ENCODE measurements around the gene ADM2. TPM values are rescaled to one million over a fixed set of nuclear protein-coding genes. Genes with fewer than 3 reads are reported as not detected.

ADM2 gene
- polyA plus RNA-seq, 1 of the 3 experiments (the other 2 are of a cell fraction), result 0.61 TPM

- 100% methylated on average over 4 of the region's 8 CpGs for WGBS (ENCODE audit: low lambda C conversion rate)
- Histone ChIP-seq H3K79me2 (ENCODE audit: insufficient read depth) (no peaks in the 10 kb centered on the region), H3F3A (replicated peaks; ENCODE audit: insufficient read depth) (no peaks in the 10 kb centered on the region), H2AFZ (ENCODE audit: low read depth) (no peak overlapping the region), H3K36me3 (replicated peaks in 1 of 2; ENCODE audit: control insufficient read depth in 1 of 2, insufficient read depth in 2 of 2, low read length in 1 of 2) (no peaks in the 10 kb centered on the region), H3K4me1 (ENCODE audit: control insufficient read depth in 1 of 2, insufficient read depth in 2 of 2, low read depth in 1 of 2, low read length in 1 of 2) (peaks cover 0 to 2% of the 10 kb centered on the region in 2 experiments; a peak in 1 of 4 replicates), H3K9me3 (no peaks in the 10 kb centered on the region), H3K9ac (no peak overlapping the region), H3K4me2 (no peak overlapping the region), H3K27me3 (ENCODE audit: insufficient read depth) (peaks cover 10% of the 10 kb centered on the region; the same call in 1 of the 2 replicates), H3K4me3 (ENCODE audit: low read depth in 2 of 2, low read length in 1 of 2) (no peak overlapping the region), H3K9me2 (no peaks in the 10 kb centered on the region), H3K27ac (ENCODE audit: low read depth in 2 of 2, low read length in 1 of 2) (no peak overlapping the region), H4K20me1 (ENCODE audit: insufficient read depth) (no peaks in the 10 kb centered on the region)
- DNase-seq, result no peak
- ChIA-PET POLR2A (no interaction called here), CTCF (interaction anchor here (3.2 kb wide), 1 partner anchor 14 kb away, joined by 12 read pairs; no protein-coding TSS in a partner anchor)
- TF ChIP-seq CHD2 (IDR thresholded peaks at IDR 0.05; ENCODE audit: low read length, partially characterized antibody) (no peak), POLR2AphosphoS5 (IDR thresholded peaks at IDR 0.05; ENCODE audit: low read depth, low read length) (no peak), RFX5 (IDR thresholded peaks at IDR 0.05; ENCODE audit: low read length) (no peak), RXRA (IDR thresholded peaks at IDR 0.05; ENCODE audit: borderline replicate concordance, low read depth) (no peak), EP300 (IDR thresholded peaks at IDR 0.05; ENCODE audit: borderline replicate concordance in 1 of 2, low read depth in 1 of 2, low read length in 1 of 2) (no peak), SIN3A (IDR thresholded peaks at IDR 0.05; ENCODE audit: borderline replicate concordance, low read depth, low read length) (no peak), ELF1 (IDR thresholded peaks at IDR 0.05) (no peak), RAD21 (IDR thresholded peaks at IDR 0.05; ENCODE audit: low read length) (no peak), IRF3 (IDR thresholded peaks at IDR 0.05; ENCODE audit: low read depth, low read length) (no peak), NRF1 (IDR thresholded peaks at IDR 0.05; ENCODE audit: low read depth, low read length) (no peak), REST (IDR thresholded peaks at IDR 0.05; ENCODE audit: low read depth, low read length) (no peak), RCOR1 (IDR thresholded peaks at IDR 0.05; ENCODE audit: low read length) (no peak), YY1 (IDR thresholded peaks at IDR 0.05; ENCODE audit: low read depth) (no peak)
Observed at GRCh38 chr22:50483556-50483955, 2.2 kb downstream of the ADM2 start.

Data from SK-N-SH (cell line).